ENCODE results near the gene MON1B. TPM values are rescaled to one million over a fixed set of nuclear protein-coding genes. Genes with fewer than 3 reads are reported as not detected.
A peak's percentile ranks its signal among the peaks of the same experiment; 100 is the strongest.
"Not testable (repeated sequence)": the region's sequence is repeated elsewhere in the genome, so short reads cannot be mapped to it uniquely, and the experiment has no call there.

Gene MON1B
- total and polyA plus RNA-seq, 8 donors: 14.8 to 35.9 (median 21.4) TPM

GRCh38 chr16:77183137-77183536 is 7.9 kb upstream of the MON1B start:
- Histone ChIP-seq H3K36me3 (no peaks in the 10 kb centered on the region), H3K4me1 (no peaks in the 10 kb centered on the region), H3K9me3 (no peaks in the 10 kb centered on the region), H3K27me3 (no peaks in the 10 kb centered on the region), H3K27ac (no peak overlapping the region), H3K4me3 (no peak overlapping the region)
- DNase-seq: no peak
- no peak for TF ChIP-seq CTCF (IDR thresholded peaks at IDR 0.05)
- 64 to 71% methylated on average over 1 of the region's 1 CpG for WGBS, 2 donors
- no peak for ATAC-seq
- FAIRE-seq: no peak
- intact Hi-C loops (cut with DNase I): no loop called here

GRCh38 chr16:77186298-77186697 is 4.7 kb upstream of the MON1B start:
- 95 to 100% methylated on average over 1 of the region's 1 CpG for WGBS, 2 donors
- DNase-seq; H3K9me3 ChIP-seq; H3K27me3 ChIP-seq; intact Hi-C loops (cut with DNase I); H3K4me3 ChIP-seq; H3K4me1 ChIP-seq; H3K27ac ChIP-seq; ATAC-seq; H3K36me3 ChIP-seq: not testable (repeated sequence)
- FAIRE-seq: peak; percentile 87

GRCh38 chr16:77190190-77190477 is 856 bp upstream of the MON1B start:
- ATAC-seq (no peak), FAIRE-seq (no peak), DNase-seq (no peak)
- no peaks in the 10 kb centered on the region for H3K27me3 ChIP-seq
- peak overlapping the region; percentile 95 to 99 (median 97) for H3K27ac ChIP-seq
- peaks cover 0 to 5% (median 5%) of the 10 kb centered on the region in 3 donors for H3K36me3 ChIP-seq
- TF ChIP-seq CTCF (IDR thresholded peaks at IDR 0.05): no peak
- peak overlapping the region; percentile 57 to 78 (median 68) for H3K4me3 ChIP-seq
- WGBS, 2 donors: 0% methylated on average over 19 of the region's 19 CpGs
- no peaks in the 10 kb centered on the region for H3K9me3 ChIP-seq
- intact Hi-C loops (cut with DNase I): no loop called here
- peaks cover 0 to 8% (median 3%) of the 10 kb centered on the region in 3 donors for H3K4me1 ChIP-seq

GRCh38 chr16:77191259-77191969 is 424 bp downstream of the MON1B start:
- WGBS, 2 donors: 3 to 4% methylated on average over 24 of the region's 24 CpGs
- intact Hi-C loops (cut with DNase I): no loop called here
- peak in 4 of 6 donors; percentile 35 to 71 (median 50) for DNase-seq
- no peak for TF ChIP-seq CTCF (IDR thresholded peaks at IDR 0.05)
- ATAC-seq: peak in 1 of 4 donors; percentile 5
- Histone ChIP-seq H3K27ac (peak overlapping the region; percentile 95 to 99 (median 97)), H3K4me1 (peaks cover 0 to 8% (median 3%) of the 10 kb centered on the region in 3 donors), H3K9me3 (no peaks in the 10 kb centered on the region), H3K27me3 (no peaks in the 10 kb centered on the region), H3K36me3 (peaks cover 0 to 16% (median 5%) of the 10 kb centered on the region in 3 donors), H3K4me3 (peak overlapping the region; percentile 57 to 78 (median 64))
- no peak for FAIRE-seq

GRCh38 chr16:77193377-77193776 is 2.4 kb downstream of the MON1B start:
- FAIRE-seq (no peak), DNase-seq (peak in 1 of 6 donors; percentile 51), ATAC-seq (no peak)
- H3K4me3 ChIP-seq: no peak overlapping the region
- no peaks in the 10 kb centered on the region for H3K9me3 ChIP-seq
- peaks cover 0 to 31% (median 5%) of the 10 kb centered on the region in 3 donors for H3K36me3 ChIP-seq
- no peak for TF ChIP-seq CTCF (IDR thresholded peaks at IDR 0.05)
- no peak overlapping the region for H3K27ac ChIP-seq
- no peaks in the 10 kb centered on the region for H3K27me3 ChIP-seq
- intact Hi-C loops (cut with DNase I): no loop called here
- peaks cover 0 to 8% (median 3%) of the 10 kb centered on the region in 3 donors for H3K4me1 ChIP-seq
- 96 to 98% methylated on average over 13 of the region's 13 CpGs for WGBS, 2 donors

All from pancreas (tissue), 10 donors.